Natural killer cell treated with Interleukin-12 subunit alpha and Interleukin-12 subunit beta and Interleukin-15 and Interleukin-18, amount 100 ng/mL, for 72 hours (primary cell): ENCODE results near the gene NARS2. TPM values are rescaled to one million over a fixed set of nuclear protein-coding genes. Genes with fewer than 3 reads are reported as not detected.
"Not testable (repeated sequence)": the region's sequence is repeated elsewhere in the genome, so short reads cannot be mapped to it uniquely, and the experiment has no call there.

Source experiments
- ATAC-seq, 2 donors: fragments of 150-1000 bp; cut with Tn5 transposase in 1 of 2; sonication (Bioruptor Pico), chemical (Tn5 transposase) in 1 of 2; 2 replicates each; pipeline ENCODE4 v1.10.0; 2021
- DNase-seq: peaks from one replicate; pipeline ENCODE4 v3.0.0; 2022; ENCODE audit warnings: low spot score
- H3K27ac Mint-ChIP-seq, 2 donors: 1 replicate in 1 of 2; 2 replicates in 1 of 2; pipeline ENCODE4 v1.8.0; 2022; ENCODE audit warnings: mixed read lengths in 2 of 2, mild to moderate bottlenecking in 1 of 2, moderate library complexity in 1 of 2
- H3K27me3 Mint-ChIP-seq, 2 donors: 1 replicate in 1 of 2; 2 replicates in 1 of 2; pipeline ENCODE4 v1.8.0; 2022; ENCODE audit warnings: mixed read lengths in 2 of 2
- H3K36me3 Mint-ChIP-seq: one replicate; pipeline ENCODE4 v1.8.0; 2022; ENCODE audit warnings: mixed read lengths
- H3K4me1 Mint-ChIP-seq, 2 donors: 1 replicate in 1 of 2; 2 replicates in 1 of 2; pipeline ENCODE4 v1.8.0; 2022; ENCODE audit warnings: low read depth in 2 of 2, mixed read lengths in 2 of 2, mild to moderate bottlenecking in 1 of 2
- H3K4me3 Mint-ChIP-seq: one replicate; pipeline ENCODE4 v1.8.0; 2022; ENCODE audit warnings: mixed read lengths
- H3K9me3 Mint-ChIP-seq: 2 replicates; pipeline ENCODE4 v1.8.0; 2022; ENCODE audit warnings: mixed read lengths
- total RNA-seq, 2 donors: library from RNA; stranded (reverse); gene quantifications; one replicate each; pipeline ENCODE4 v1.2.3, GENCODE V29; 2022

The NARS2 gene
- total RNA-seq, 2 donors from 2014 or later: 15.8 to 19.8 TPM

GRCh38 chr11:78514922-78515502 is 59.7 kb downstream of the NARS2 start:
- no peaks in the 10 kb centered on the region for H3K9me3 Mint-ChIP-seq
- ATAC-seq (no peak), DNase-seq (no peak)
- H3K4me3 Mint-ChIP-seq: no peak overlapping the region
- H3K27me3 Mint-ChIP-seq: no peaks in the 10 kb centered on the region
- H3K36me3 Mint-ChIP-seq: peaks cover 6% of the 10 kb centered on the region
- no peaks in the 10 kb centered on the region for H3K4me1 Mint-ChIP-seq
- H3K27ac Mint-ChIP-seq: no peak overlapping the region

DNA sequence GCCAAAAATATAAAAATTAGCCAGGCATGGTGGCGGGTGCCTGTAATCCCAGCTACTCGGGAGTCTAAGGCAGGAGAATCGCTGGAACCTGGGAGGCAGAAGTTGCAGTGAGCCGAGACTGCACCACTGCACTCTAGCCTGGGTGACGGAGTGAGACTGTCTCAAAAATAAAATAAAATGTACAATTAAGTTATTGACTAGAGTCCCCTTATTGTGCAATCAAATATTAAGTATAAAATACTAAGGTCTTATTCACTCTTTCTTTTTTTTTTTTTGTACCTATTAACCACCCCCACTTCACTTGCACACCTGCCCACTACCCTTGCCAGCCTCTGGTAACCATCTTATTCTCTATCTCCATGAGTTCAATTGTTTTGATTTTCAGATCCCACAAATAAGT is 61.6 kb downstream of the NARS2 start:
- H3K27ac Mint-ChIP-seq, H3K9me3 Mint-ChIP-seq, H3K4me1 Mint-ChIP-seq, DNase-seq, ATAC-seq, H3K27me3 Mint-ChIP-seq, H3K4me3 Mint-ChIP-seq: not testable (repeated sequence)
- peaks cover 13% of the 10 kb centered on the region for H3K36me3 Mint-ChIP-seq

GRCh38 chr11:78510597-78510996 is 64.1 kb downstream of the NARS2 start:
- Mint-ChIP-seq H3K27ac (no peak overlapping the region), H3K4me3 (no peak overlapping the region), H3K4me1 (peaks cover 0 to 2% of the 10 kb centered on the region in 2 donors), H3K36me3 (peaks cover 17% of the 10 kb centered on the region), H3K9me3 (no peaks in the 10 kb centered on the region), H3K27me3 (no peaks in the 10 kb centered on the region)
- no peak for ATAC-seq
- no peak for DNase-seq

DNA sequence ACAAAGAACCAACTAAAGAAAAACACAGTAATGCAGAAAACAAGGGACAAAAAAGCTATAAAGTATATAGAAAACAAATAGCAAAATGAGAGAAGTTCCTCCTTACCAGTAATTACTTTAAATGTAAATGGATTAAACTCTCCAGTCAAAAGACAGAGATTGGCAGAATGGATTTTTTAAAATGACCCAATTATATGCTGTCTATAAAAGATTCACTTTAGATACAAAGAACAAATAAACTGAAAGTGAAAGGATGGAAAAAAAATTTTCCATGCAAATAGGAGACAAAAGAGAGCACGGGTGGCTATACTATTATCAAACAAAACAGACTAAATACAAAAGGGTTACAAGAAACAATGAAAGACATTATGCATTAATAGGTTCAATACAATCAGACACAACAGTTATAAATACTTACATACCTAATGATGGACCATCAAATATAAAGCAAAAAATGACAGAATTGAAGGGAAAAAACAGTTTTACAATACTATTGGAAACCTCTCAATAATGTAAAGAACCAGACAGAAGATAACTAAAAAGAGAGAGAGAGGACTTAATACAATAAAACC is 64.6 kb downstream of the NARS2 start:
- H3K9me3 Mint-ChIP-seq: no peaks in the 10 kb centered on the region

GRCh38 chr11:78504708-78505107 is 70.0 kb downstream of the NARS2 start:
- Mint-ChIP-seq H3K36me3 (peaks cover 8% of the 10 kb centered on the region), H3K27ac (no peak overlapping the region), H3K9me3 (no peaks in the 10 kb centered on the region), H3K27me3 (no peaks in the 10 kb centered on the region), H3K4me1 (peaks cover 0 to 8% of the 10 kb centered on the region in 2 donors), H3K4me3 (no peak overlapping the region)
- ATAC-seq (no peak), DNase-seq (no peak)

More for the DNA sequence above, 64.6 kb downstream of the NARS2 start:
- Mint-ChIP-seq H3K36me3 (peaks cover 17% of the 10 kb centered on the region), H3K27me3 (no peaks in the 10 kb centered on the region), H3K27ac (no peak overlapping the region), H3K4me1 (peaks cover 0 to 2% of the 10 kb centered on the region in 2 donors), H3K4me3 (no peak overlapping the region)
- DNase-seq: no peak
- ATAC-seq: no peak

DNA sequence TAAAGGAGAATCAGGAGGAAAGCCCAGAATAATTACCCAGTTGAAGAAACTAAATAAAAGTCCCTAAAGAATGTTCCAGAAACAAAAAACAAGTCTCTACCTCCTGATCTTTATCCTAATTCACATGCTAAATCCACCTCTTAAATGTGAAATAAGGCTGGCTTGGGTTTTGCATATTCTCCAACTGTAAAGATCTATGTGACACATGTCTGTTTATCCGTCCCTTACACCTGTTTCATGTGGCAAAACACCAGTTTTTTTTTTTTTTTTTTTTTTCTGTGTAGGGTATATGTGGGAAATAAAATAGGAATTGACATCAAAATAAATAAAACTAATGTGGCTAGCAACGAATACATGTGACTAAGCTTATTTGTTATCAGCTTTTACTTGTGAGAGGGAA is 70.5 kb downstream of the NARS2 start:
- Mint-ChIP-seq H3K4me3 (no peak overlapping the region), H3K9me3 (no peaks in the 10 kb centered on the region), H3K27me3 (no peaks in the 10 kb centered on the region), H3K36me3 (peaks cover 5% of the 10 kb centered on the region), H3K4me1 (peaks cover 0 to 8% of the 10 kb centered on the region in 2 donors), H3K27ac (no peak overlapping the region)
- DNase-seq (no peak), ATAC-seq (no peak)

GRCh38 chr11:78499971-78500370 is 74.7 kb downstream of the NARS2 start:
- no peak for DNase-seq
- Mint-ChIP-seq H3K27ac (no peak overlapping the region), H3K36me3 (no peaks in the 10 kb centered on the region), H3K4me1 (peaks cover 0 to 6% of the 10 kb centered on the region in 2 donors), H3K4me3 (no peak overlapping the region), H3K27me3 (no peaks in the 10 kb centered on the region), H3K9me3 (no peaks in the 10 kb centered on the region)
- no peak for ATAC-seq

GRCh38 chr11:78497293-78497692 is 77.4 kb downstream of the NARS2 start:
- no peak overlapping the region for H3K27ac Mint-ChIP-seq
- no peak for DNase-seq
- H3K4me3 Mint-ChIP-seq: no peak overlapping the region
- no peaks in the 10 kb centered on the region for H3K9me3 Mint-ChIP-seq
- ATAC-seq: no peak
- no peaks in the 10 kb centered on the region for H3K36me3 Mint-ChIP-seq
- no peaks in the 10 kb centered on the region for H3K27me3 Mint-ChIP-seq
- H3K4me1 Mint-ChIP-seq: peaks cover 0 to 2% of the 10 kb centered on the region in 2 donors

GRCh38 chr11:78493413-78493975 is 81.2 kb downstream of the NARS2 start:
- no peak overlapping the region for H3K27ac Mint-ChIP-seq
- no peaks in the 10 kb centered on the region for H3K4me1 Mint-ChIP-seq
- no peak for DNase-seq
- no peaks in the 10 kb centered on the region for H3K27me3 Mint-ChIP-seq
- ATAC-seq: no peak
- no peaks in the 10 kb centered on the region for H3K36me3 Mint-ChIP-seq
- no peak overlapping the region for H3K4me3 Mint-ChIP-seq
- H3K9me3 Mint-ChIP-seq: no peaks in the 10 kb centered on the region

DNA sequence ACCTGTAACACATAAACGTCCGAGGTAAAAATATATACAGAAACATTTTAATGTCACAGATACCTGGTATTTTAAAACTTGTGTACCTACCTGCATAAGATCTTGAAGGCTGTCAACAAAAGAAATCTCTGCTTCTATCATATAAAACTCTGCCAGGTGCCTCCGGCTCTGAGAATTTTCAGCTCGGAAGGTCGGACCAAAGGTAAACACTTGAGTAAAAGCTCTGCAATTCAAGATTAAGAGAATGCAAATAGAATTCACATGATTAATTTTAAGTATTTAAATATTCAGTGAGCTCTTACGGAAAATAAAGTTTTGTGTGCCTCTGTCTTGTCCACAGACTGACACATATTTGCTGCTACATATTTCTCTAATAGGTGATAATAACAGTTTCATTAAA is 81.7 kb downstream of the NARS2 start:
- H3K9me3 Mint-ChIP-seq: no peaks in the 10 kb centered on the region
- no peak for ATAC-seq
- H3K4me1 Mint-ChIP-seq: no peaks in the 10 kb centered on the region
- no peak overlapping the region for H3K4me3 Mint-ChIP-seq
- no peaks in the 10 kb centered on the region for H3K36me3 Mint-ChIP-seq
- no peak overlapping the region for H3K27ac Mint-ChIP-seq
- no peaks in the 10 kb centered on the region for H3K27me3 Mint-ChIP-seq
- no peak for DNase-seq

DNA sequence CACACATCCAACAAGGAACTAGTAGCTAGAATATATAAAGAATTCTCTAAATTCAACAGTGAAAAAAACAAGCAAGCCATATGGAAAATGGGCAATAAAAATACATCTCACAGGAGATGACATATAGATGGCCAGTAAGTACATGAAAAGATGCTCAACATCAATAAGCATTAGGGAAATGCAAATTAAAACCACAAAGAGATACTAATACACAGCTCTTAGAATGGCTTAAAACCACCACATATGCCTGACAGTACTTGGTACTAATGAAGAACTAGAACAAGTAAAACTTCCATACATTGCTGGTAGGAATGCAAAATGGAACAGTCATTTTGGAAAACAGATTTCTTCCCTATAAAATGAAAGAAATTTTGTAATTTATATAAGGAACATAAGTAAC is 85.5 kb downstream of the NARS2 start:
- Mint-ChIP-seq H3K36me3 (peaks cover under 1% of the 10 kb centered on the region), H3K27ac (no peak overlapping the region), H3K9me3 (no peaks in the 10 kb centered on the region), H3K4me3 (no peak overlapping the region), H3K4me1 (peaks cover 0 to under 1% of the 10 kb centered on the region in 2 donors), H3K27me3 (no peaks in the 10 kb centered on the region)
- no peak for DNase-seq
- no peak for ATAC-seq

- Mint-ChIP-seq H3K27me3 (no peaks in the 10 kb centered on the region), H3K4me1 (no peaks in the 10 kb centered on the region), H3K36me3 (peaks cover 14% of the 10 kb centered on the region)
These were observed 96.1 kb downstream of the NARS2 start for GRCh38 chr11:78478536-78478935.

GRCh38 chr11:78476066-78476465 is 98.6 kb downstream of the NARS2 start:
- peaks cover 16% of the 10 kb centered on the region for H3K36me3 Mint-ChIP-seq
- no peak for DNase-seq
- no peak for ATAC-seq
- H3K9me3 Mint-ChIP-seq: no peaks in the 10 kb centered on the region
- no peaks in the 10 kb centered on the region for H3K27me3 Mint-ChIP-seq
- no peaks in the 10 kb centered on the region for H3K4me1 Mint-ChIP-seq
- no peak overlapping the region for H3K4me3 Mint-ChIP-seq
- H3K27ac Mint-ChIP-seq: no peak overlapping the region

More at GRCh38 chr11:78478536-78478935, 96.1 kb downstream of the NARS2 start:
- Mint-ChIP-seq H3K27ac (no peak overlapping the region), H3K9me3 (no peaks in the 10 kb centered on the region), H3K4me3 (no peak overlapping the region)
- no peak for DNase-seq
- no peak for ATAC-seq

DNA sequence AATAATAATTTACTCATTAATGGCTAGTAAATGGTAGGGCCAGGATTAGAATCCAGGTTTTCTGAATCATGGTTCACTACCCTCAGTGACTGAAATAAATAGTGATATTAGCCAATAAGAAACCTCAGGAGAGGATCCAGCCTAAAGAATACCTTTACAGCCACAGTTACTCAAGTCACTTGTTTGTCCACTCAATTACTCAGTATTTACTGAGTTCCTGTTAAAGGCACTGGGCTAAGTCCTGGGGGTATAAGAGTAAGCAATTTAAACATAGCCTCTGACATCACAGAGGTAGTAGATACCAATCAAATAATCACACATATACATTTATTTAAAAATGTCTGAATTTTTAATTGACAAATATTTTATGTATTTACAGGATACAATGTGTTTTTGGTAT is 100.2 kb downstream of the NARS2 start:
- DNase-seq: no peak
- Mint-ChIP-seq H3K4me3 (no peak overlapping the region), H3K9me3 (no peaks in the 10 kb centered on the region), H3K27me3 (no peaks in the 10 kb centered on the region), H3K4me1 (no peaks in the 10 kb centered on the region), H3K36me3 (peaks cover 16% of the 10 kb centered on the region), H3K27ac (no peak overlapping the region)
- no peak for ATAC-seq
